Natural killer cell (primary cell): ENCODE results near the gene TF. TPM values are rescaled to one million over a fixed set of nuclear protein-coding genes. Genes with fewer than 3 reads are reported as not detected.

Experiments used
- ATAC-seq, 3 donors: fragments of 150-1000 bp in 2 of 3; fragments of 200-7000 bp in 1 of 3; cut with Tn5 transposase; 1 replicate in 1 of 3; 2 replicates in 2 of 3; pipeline ENCODE4 v1.10.0; 2021; ENCODE audit warnings: mild to moderate bottlenecking in 2 of 3, moderate library complexity in 2 of 3
- DNase-seq, 2 donors: peaks; one replicate each; pipeline versions ENCODE4 v3.0.0 to v3.0.0-alpha.2; 2013 to 2021; ENCODE audit warnings: mixed read lengths in 1 of 2
- H3K27ac ChIP-seq: one replicate; pipeline ENCODE4 v1.5.1; 2013; ENCODE audit warnings: mild to moderate bottlenecking, low read length
- H3K27me3 ChIP-seq: one replicate; pipeline ENCODE4 v1.6.1; 2013; ENCODE audit warnings: low read length; ENCODE audit not compliant: control insufficient read depth, insufficient read depth
- H3K36me3 ChIP-seq: one replicate; pipeline ENCODE4 v1.6.1; 2013; ENCODE audit warnings: low read length; ENCODE audit not compliant: control insufficient read depth, insufficient read depth
- H3K4me1 ChIP-seq: one replicate; pipeline ENCODE4 v1.6.1; 2013; ENCODE audit warnings: low read length; ENCODE audit not compliant: control insufficient read depth, insufficient read depth
- H3K4me3 ChIP-seq: one replicate; pipeline ENCODE4 v1.5.1; 2013; ENCODE audit warnings: low read length
- H3K9me3 ChIP-seq: one replicate; pipeline ENCODE4 v1.6.1; 2013; ENCODE audit warnings: low read length; ENCODE audit not compliant: control insufficient read depth, insufficient read depth
- H3K27ac Mint-ChIP-seq, 2 donors: one replicate each; pipeline ENCODE4 v1.8.0; 2022; ENCODE audit warnings: mild to moderate bottlenecking in 2 of 2, mixed read lengths in 2 of 2, moderate library complexity in 1 of 2
- H3K27me3 Mint-ChIP-seq, 2 donors: one replicate each; pipeline ENCODE4 v1.8.0; 2022; ENCODE audit warnings: low read depth in 2 of 2, mixed read lengths in 2 of 2
- H3K36me3 Mint-ChIP-seq: one replicate; pipeline ENCODE4 v1.8.0; 2022; ENCODE audit warnings: mixed read lengths
- H3K4me1 Mint-ChIP-seq, 2 donors: one replicate each; pipeline ENCODE4 v1.8.0; 2022; ENCODE audit warnings: mixed read lengths in 2 of 2
- H3K4me3 Mint-ChIP-seq: one replicate; pipeline ENCODE4 v1.8.0; 2022; ENCODE audit warnings: mild to moderate bottlenecking, moderate library complexity, mixed read lengths
- H3K9me3 Mint-ChIP-seq, 2 donors: one replicate each; pipeline ENCODE4 v1.8.0; 2022; ENCODE audit warnings: mixed read lengths in 2 of 2
- WGBS: methylation state at CpG from one replicate; pipeline ENCODE4 v1.1.7; 2013; ENCODE audit warnings: missing lambda C conversion rate; ENCODE audit not compliant: insufficient coverage; 5-methylcytosine and 5-hydroxymethylcytosine counted together
- intact Hi-C: fragments of 100-400 bp; cut with micrococcal nuclease; formaldehyde crosslinking; loops from one replicate; pipeline ENCODE4 v1.14.2; 2022
- total RNA-seq, 4 donors: library from RNA; stranded (reverse); fragments of 120-200 nt in 1 of 4; gene quantifications; one replicate each; pipeline versions ENCODE4 v1.2.3 to v1.2.4, GENCODE V29; 2013 to 2022
- TF ChIP-seq, protein P1 (sequence below): fragments of 200-600 bp; IDR thresholded peaks from one replicate; pipeline ENCODE4 v1.8.0; 2022; ENCODE audit warnings: antibody characterized with exemption

Gene TF
- total RNA-seq, 3 donors from 2014 or later (not counting 1 experiment from before 2014, with no cell fraction given): 2.8 to 4.3 (median 3.2) TPM

DNA sequence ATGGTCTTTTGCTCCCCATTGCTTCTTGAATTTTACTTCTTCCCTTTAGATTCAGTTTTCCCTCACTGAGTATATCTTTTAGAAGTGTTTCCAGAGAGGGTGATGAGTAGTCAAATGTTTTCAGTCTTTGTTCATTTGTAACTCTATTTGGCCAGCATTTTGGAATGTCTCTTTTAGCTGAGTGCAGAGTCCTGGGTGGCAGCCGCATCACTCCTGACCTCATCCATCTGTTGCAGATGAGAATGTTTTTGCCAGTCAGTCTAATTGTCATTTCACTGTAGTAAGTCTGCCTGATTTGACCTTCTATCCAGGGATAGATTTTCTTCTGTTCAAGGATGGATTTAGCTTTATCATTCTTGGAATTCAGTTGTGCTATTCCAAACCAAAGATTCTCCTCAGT, 66.7 kb downstream of the TF start:
- TF ChIP-seq, protein P1, sequence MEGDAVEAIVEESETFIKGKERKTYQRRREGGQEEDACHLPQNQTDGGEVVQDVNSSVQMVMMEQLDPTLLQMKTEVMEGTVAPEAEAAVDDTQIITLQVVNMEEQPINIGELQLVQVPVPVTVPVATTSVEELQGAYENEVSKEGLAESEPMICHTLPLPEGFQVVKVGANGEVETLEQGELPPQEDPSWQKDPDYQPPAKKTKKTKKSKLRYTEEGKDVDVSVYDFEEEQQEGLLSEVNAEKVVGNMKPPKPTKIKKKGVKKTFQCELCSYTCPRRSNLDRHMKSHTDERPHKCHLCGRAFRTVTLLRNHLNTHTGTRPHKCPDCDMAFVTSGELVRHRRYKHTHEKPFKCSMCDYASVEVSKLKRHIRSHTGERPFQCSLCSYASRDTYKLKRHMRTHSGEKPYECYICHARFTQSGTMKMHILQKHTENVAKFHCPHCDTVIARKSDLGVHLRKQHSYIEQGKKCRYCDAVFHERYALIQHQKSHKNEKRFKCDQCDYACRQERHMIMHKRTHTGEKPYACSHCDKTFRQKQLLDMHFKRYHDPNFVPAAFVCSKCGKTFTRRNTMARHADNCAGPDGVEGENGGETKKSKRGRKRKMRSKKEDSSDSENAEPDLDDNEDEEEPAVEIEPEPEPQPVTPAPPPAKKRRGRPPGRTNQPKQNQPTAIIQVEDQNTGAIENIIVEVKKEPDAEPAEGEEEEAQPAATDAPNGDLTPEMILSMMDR: no peak
- ATAC-seq: no peak
- H3K9me3 Mint-ChIP-seq: no peaks in the 10 kb centered on the region
- H3K36me3 Mint-ChIP-seq: peaks cover 14% of the 10 kb centered on the region
- intact Hi-C loops: no loop called here
- Histone ChIP-seq H3K36me3 (peaks cover 78% of the 10 kb centered on the region), H3K27ac (no peak overlapping the region), H3K27me3 (no peaks in the 10 kb centered on the region), H3K4me3 (no peak overlapping the region), H3K4me1 (no peaks in the 10 kb centered on the region), H3K9me3 (no peaks in the 10 kb centered on the region)
- H3K27ac Mint-ChIP-seq: no peak overlapping the region
- H3K4me1 Mint-ChIP-seq: peaks cover 6 to 11% of the 10 kb centered on the region in 2 donors
- no peak overlapping the region for H3K4me3 Mint-ChIP-seq
- WGBS: 100% methylated on average over 1 of the region's 1 CpG
- no peaks in the 10 kb centered on the region for H3K27me3 Mint-ChIP-seq
- DNase-seq: no peak

DNA sequence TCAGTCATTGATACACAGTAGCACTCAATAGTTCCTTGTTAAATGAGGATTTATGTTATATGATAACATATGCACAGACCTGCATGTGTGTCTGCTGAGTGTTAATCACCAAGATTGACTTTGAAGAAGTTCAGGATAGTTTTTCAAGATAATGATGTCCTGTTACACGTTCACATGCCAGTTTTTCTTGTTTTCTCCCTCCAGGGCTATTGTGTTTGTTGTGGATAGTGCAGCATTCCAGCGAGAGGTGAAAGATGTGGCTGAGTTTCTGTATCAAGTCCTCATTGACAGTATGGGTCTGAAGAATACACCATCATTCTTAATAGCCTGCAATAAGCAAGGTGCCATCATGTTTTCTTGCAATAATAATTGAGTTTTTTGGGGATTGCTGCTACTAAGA, 69.2 kb downstream of the TF start:
- TF ChIP-seq, protein P1: no peak
- H3K27ac Mint-ChIP-seq: no peak overlapping the region
- H3K4me3 Mint-ChIP-seq: no peak overlapping the region

DNA sequence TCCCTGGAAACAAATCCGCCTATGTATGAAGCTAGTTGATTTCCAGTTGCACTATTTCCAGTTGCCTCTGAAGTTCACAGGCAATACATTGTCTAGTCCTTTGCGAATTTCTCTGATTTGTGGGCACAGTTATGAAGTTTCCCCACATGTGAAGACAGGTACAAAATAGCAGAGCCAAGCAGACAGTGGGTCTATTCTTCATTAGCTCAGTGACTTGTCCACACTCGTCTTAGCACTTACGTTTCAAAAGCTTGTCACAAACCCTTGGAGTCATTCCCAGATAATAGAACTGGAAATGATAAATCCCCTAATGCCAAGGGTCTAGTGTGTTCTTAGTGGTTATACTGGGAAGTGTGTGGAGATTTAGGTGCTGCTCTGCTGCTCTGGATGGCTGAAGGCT, 73.9 kb downstream of the TF start:
- peaks cover 11% of the 10 kb centered on the region for H3K36me3 Mint-ChIP-seq
- Histone ChIP-seq H3K36me3 (peaks cover 75% of the 10 kb centered on the region), H3K4me3 (no peak overlapping the region), H3K27me3 (no peaks in the 10 kb centered on the region), H3K4me1 (no peaks in the 10 kb centered on the region), H3K27ac (no peak overlapping the region), H3K9me3 (no peaks in the 10 kb centered on the region)
- no peaks in the 10 kb centered on the region for H3K27me3 Mint-ChIP-seq
- DNase-seq: no peak
- intact Hi-C loops: no loop called here
- H3K4me3 Mint-ChIP-seq: no peak overlapping the region
- H3K4me1 Mint-ChIP-seq: peaks cover 3% of the 10 kb centered on the region in 2 donors
- no peak for ATAC-seq
- no peak overlapping the region for H3K27ac Mint-ChIP-seq
- TF ChIP-seq, protein P1: no peak
- no peaks in the 10 kb centered on the region for H3K9me3 Mint-ChIP-seq
- WGBS: 97% methylated on average over 4 of the region's 4 CpGs

More for the DNA sequence above, 69.2 kb downstream of the TF start:
- Histone ChIP-seq H3K36me3 (peaks cover 76% of the 10 kb centered on the region), H3K27ac (no peak overlapping the region), H3K27me3 (no peaks in the 10 kb centered on the region), H3K4me3 (no peak overlapping the region), H3K4me1 (no peaks in the 10 kb centered on the region), H3K9me3 (no peaks in the 10 kb centered on the region)
- DNase-seq: no peak
- intact Hi-C loops: loop anchor here (5.0 kb wide), 1 partner anchor 112 kb away; no protein-coding TSS in a partner anchor
- 93% methylated on average over 2 of the region's 2 CpGs for WGBS
- ATAC-seq: no peak
- Mint-ChIP-seq H3K27me3 (no peaks in the 10 kb centered on the region), H3K9me3 (no peaks in the 10 kb centered on the region), H3K4me1 (peaks cover 6 to 11% of the 10 kb centered on the region in 2 donors), H3K36me3 (peaks cover 20% of the 10 kb centered on the region)
